ENCODE measurements around the gene UBL4A.

Gene UBL4A

DNA sequence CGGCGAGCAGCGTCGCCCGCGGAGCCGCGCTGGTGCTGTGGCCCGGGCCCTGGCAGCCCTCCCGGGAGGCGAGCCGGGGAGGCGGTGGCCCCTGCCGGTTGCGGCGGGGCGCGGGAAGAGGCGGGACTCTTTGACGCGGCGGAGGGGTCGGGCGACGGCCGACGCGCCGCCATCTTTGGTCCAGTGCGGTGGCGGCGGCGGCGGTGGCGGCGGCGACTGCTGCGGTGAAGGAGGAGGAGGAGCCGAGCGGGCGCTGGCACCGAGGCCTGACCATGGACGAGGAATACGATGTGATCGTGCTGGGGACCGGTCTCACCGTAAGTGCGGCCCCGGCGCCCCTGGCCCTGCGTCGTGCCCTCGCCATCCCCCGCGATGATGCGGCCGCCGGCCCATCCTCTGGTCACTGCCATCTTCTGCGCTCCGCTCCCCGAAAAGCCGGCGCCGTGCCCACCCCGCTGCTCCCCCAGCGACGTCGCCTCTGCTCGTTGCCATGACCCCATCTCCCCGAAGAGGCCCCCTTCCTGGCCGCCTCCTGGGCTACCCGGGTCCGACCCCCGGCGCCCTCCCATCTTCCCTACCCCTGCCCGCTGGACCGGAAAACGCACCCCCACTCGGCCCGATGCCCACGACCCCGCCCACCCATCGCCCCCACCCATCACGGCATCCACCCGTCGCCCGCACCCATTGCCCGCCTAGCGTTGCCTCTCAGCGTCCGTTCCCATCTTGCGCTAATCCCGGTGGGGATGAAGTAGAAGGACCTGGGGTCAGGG lies 49.2 kb downstream of the UBL4A start, which contains the start of gene GDI1:
GDI1 (plus strand) TSS at position 172 of the 770 bp plus-strand sequence; CDS start at position 273, 101 bp downstream.
- DNase-seq = peak in 1 of 2 experiments; percentile 34

- DNase-seq = peak; percentile 21 to 36
Observed at GRCh38 chrX:154436374-154436982, 49.9 kb downstream of the UBL4A start.

DNA sequence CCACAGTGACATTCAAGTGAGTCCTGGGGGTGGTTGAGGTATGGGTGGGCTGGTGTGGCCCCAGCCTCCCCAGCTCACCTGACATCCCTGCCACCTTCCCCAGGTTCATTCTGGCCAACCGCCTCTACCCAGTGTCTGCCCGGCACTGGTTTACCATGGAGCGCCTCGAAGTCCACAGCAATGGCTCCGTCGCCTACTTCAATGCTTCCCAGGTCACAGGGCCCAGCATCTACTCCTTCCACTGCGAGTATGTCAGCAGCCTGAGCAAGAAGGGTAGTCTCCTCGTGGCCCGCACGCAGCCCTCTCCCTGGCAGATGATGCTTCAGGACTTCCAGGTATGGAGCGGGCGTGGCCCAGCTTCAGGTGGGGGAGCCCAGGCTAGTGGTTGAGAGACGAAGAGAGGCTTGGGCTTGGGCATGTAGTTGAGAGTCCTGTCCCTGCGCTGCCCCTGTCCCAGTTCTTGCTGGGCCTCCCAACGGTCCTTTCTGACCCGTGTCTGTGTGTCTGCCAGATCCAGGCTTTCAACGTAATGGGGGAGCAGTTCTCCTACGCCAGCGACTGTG lies 51.2 kb downstream of the UBL4A start:
- DNase-seq = no peak

DNA sequence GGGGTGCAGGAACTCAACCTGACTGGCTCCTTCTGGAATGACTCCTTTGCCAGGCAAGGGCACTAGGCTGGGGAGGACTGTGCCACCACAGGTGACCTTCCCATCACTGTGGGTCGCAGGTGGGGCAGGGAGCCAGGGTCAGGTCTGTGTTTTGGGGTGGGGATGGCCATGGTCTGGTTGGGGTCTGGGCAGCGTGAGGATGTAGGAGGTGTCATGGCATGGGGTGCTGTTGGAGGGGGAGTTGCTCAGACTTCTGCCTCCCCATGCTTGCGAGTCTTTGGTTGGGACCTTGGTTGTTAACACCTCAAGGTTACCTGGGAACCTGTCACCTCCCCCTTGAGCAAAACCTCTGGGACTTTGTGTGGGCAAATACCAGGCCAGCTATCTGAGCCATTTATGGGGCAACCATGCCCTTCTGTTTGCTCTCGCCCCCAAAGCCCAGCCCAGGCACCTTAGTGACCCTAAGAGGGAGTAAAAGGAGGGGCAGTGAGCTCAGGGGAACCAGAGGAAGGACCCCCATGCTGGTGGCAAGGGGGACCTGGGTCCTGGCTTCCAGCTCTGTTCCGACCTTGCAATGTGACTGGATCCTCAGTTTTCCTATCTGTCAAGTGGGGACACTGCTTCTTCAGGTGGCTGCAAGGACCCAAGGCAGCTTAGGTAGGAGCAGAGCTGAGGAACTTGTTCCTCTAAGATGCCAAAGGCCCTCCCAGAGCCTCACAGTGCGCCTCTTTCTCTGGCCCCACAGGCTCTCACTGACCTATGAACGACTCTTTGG lies 51.8 kb downstream of the UBL4A start:
- DNase-seq = no peak

Measured in activated CD4-positive, alpha-beta T cell treated with anti-CD3 and anti-CD28 coated beads, Interleukin-2, amount 50 U/mL, for 4 hours (primary cell).